IMR-90 (cell line): ENCODE measurements around the gene TEAD1. TPM values are rescaled to one million over a fixed set of nuclear protein-coding genes. Genes with fewer than 3 reads are reported as not detected.

Experiments
- ATAC-seq: fragments of 200-7000 bp; cut with Tn5 transposase; 2 replicates; pipeline ENCODE4 v1.9.1; 2020; ENCODE audit warnings: low read depth, mild to moderate bottlenecking, moderate library complexity
- BruUV-seq: library from RNA; stranded (reverse); fragments of 400-500 nt; replicated peaks from 2 replicates; lab custom pipeline; 2021; lab: Mats Ljungman, UMichigan
- CTCF ChIA-PET: fragments of 300-600 bp; formaldehyde crosslinking; extraction: SDS; loops from one replicate; lab custom pipeline; 2021; ENCODE audit warnings: antibody characterized with exemption; lab: Yijun Ruan, JAX
- POLR2A ChIA-PET: fragments of 300-600 bp; sonication (Branson Sonifier 250); formaldehyde crosslinking; loops from one replicate; lab custom pipeline; 2022; ENCODE audit warnings: antibody characterized with exemption; ENCODE audit not compliant: unreplicated experiment; lab: Charles Lee
- DNase-seq: peaks from one replicate; pipeline ENCODE4 v3.0.0; 2013
- H2AFZ ChIP-seq: replicated peaks from 2 replicates; pipeline ENCODE3; 2013; ENCODE audit warnings: low read length, mild to moderate bottlenecking; ENCODE audit not compliant: poor library complexity
- H2AK5ac ChIP-seq: 2 replicates; pipeline ENCODE4 v1.6.1; 2013; ENCODE audit warnings: low read depth, low read length, inconsistent platforms
- H2AK9ac ChIP-seq: replicated peaks from 2 replicates; pipeline ENCODE3; 2013; ENCODE audit warnings: mild to moderate bottlenecking, low read depth, low read length, moderate library complexity; ENCODE audit not compliant: poor library complexity
- H2BK120ac ChIP-seq: 2 replicates; pipeline ENCODE4 v1.6.1; 2013; ENCODE audit warnings: low read depth, low read length, inconsistent platforms
- H2BK15ac ChIP-seq: 3 replicates; pipeline ENCODE4 v1.6.1; 2013; ENCODE audit warnings: low read depth, low read length, inconsistent platforms
- H2BK20ac ChIP-seq: 2 replicates; pipeline ENCODE4 v1.6.1; 2013; ENCODE audit warnings: low read depth, mild to moderate bottlenecking, inconsistent platforms, low read length, moderate library complexity
- H2BK5ac ChIP-seq: 2 replicates; pipeline ENCODE4 v1.6.1; 2013; ENCODE audit warnings: mild to moderate bottlenecking, low read depth, low read length, inconsistent platforms; ENCODE audit not compliant: poor library complexity, severe bottlenecking
- H3K14ac ChIP-seq: replicated peaks from 2 replicates; pipeline ENCODE4 v1.6.1; 2013; ENCODE audit warnings: low read depth, low read length, inconsistent platforms
- H3K18ac ChIP-seq: 2 replicates; pipeline ENCODE4 v1.6.1; 2013; ENCODE audit warnings: low read depth, low read length, control low read depth
- H3K23ac ChIP-seq: 2 replicates; pipeline ENCODE4 v1.6.1; 2013; ENCODE audit warnings: low read depth, low read length, inconsistent platforms
- H3K27ac ChIP-seq: 2 replicates; pipeline ENCODE4 v1.5.1; 2013; ENCODE audit warnings: mild to moderate bottlenecking, control low read depth, low read length; ENCODE audit not compliant: insufficient read depth
- H3K27me3 ChIP-seq: 2 replicates; pipeline ENCODE4 v1.6.1; 2013; ENCODE audit warnings: low read length; ENCODE audit not compliant: control insufficient read depth, insufficient read depth
- H3K36me3 ChIP-seq: 2 replicates; pipeline ENCODE4 v1.6.1; 2013; ENCODE audit warnings: low read length, mixed read lengths; ENCODE audit not compliant: control insufficient read depth, insufficient read depth
- H3K4ac ChIP-seq: 2 replicates; pipeline ENCODE4 v1.6.1; 2013; ENCODE audit warnings: low read depth, low read length, inconsistent platforms
- H3K4me1 ChIP-seq: 2 replicates; pipeline ENCODE4 v1.6.1; 2013; ENCODE audit warnings: low read length, mixed read lengths; ENCODE audit not compliant: control insufficient read depth, insufficient read depth
- H3K4me2 ChIP-seq: 2 replicates; pipeline ENCODE4 v1.6.1; 2013; ENCODE audit warnings: low read depth, mild to moderate bottlenecking, control low read depth, low read length, moderate library complexity
- H3K4me3 ChIP-seq: 2 replicates; pipeline ENCODE4 v1.5.1; 2013; ENCODE audit warnings: low read depth, mild to moderate bottlenecking, control low read depth, low read length, moderate library complexity; ENCODE audit not compliant: insufficient read depth
- H3K56ac ChIP-seq: 2 replicates; pipeline ENCODE4 v1.6.1; 2013; ENCODE audit warnings: low read length, inconsistent platforms; ENCODE audit not compliant: insufficient read depth; ENCODE audit errors: extremely low read depth
- H3K79me1 ChIP-seq, 2 experiments: 2 replicates each; pipeline ENCODE4 v1.6.1; 2013; ENCODE audit warnings: low read length in 2 of 2, inconsistent platforms in 1 of 2, low read depth in 1 of 2
- H3K9ac ChIP-seq: 2 replicates; pipeline ENCODE4 v1.6.1; 2013; ENCODE audit warnings: low read depth, low read length, control low read depth
- H3K9me1 ChIP-seq: 2 replicates; pipeline ENCODE4 v1.6.1; 2013; ENCODE audit warnings: low read length, inconsistent platforms; ENCODE audit not compliant: insufficient read depth
- H3K9me3 ChIP-seq: 2 replicates; pipeline ENCODE4 v1.6.1; 2013; ENCODE audit warnings: low read length; ENCODE audit not compliant: control insufficient read depth, insufficient read depth
- H4K20me1 ChIP-seq: 2 replicates; pipeline ENCODE4 v1.6.1; 2013; ENCODE audit warnings: low read length, inconsistent platforms; ENCODE audit not compliant: insufficient read depth
- H4K5ac ChIP-seq: 2 replicates; pipeline ENCODE4 v1.6.1; 2013; ENCODE audit warnings: mild to moderate bottlenecking, low read depth, low read length, control low read depth
- H4K8ac ChIP-seq, 2 experiments: 2 replicates each; pipeline ENCODE4 v1.6.1; 2013; ENCODE audit warnings: low read depth in 2 of 2, low read length in 2 of 2, control low read depth in 1 of 2, inconsistent platforms in 1 of 2
- H4K91ac ChIP-seq: 2 replicates; pipeline ENCODE4 v1.6.1; 2013; ENCODE audit warnings: low read depth, low read length, inconsistent platforms; ENCODE audit not compliant: insufficient read depth
- BHLHE40 ChIP-seq: fragments of 150-350 bp; IDR thresholded peaks from 2 replicates; pipeline ENCODE4 v1.6.1; 2016; ENCODE audit warnings: mild to moderate bottlenecking, low read depth, low read length
- CEBPB ChIP-seq: IDR thresholded peaks from 2 replicates; pipeline ENCODE4 v1.6.1; 2012; ENCODE audit warnings: low read depth, low read length, improper control_type of control experiment
- CHD1 ChIP-seq: IDR thresholded peaks from 2 replicates; pipeline ENCODE4 v1.6.1; 2012; ENCODE audit warnings: low read depth, low read length, improper control_type of control experiment
- CTCF ChIP-seq: conservative IDR thresholded peaks from 2 replicates; pipeline ENCODE4 v1.5.1; 2012; ENCODE audit warnings: mild to moderate bottlenecking, low read depth, low read length, improper control_type of control experiment
- ELK1 ChIP-seq: fragments of 150-350 bp; IDR thresholded peaks from 2 replicates; pipeline ENCODE4 v1.6.1; 2016; ENCODE audit warnings: low read depth, mild to moderate bottlenecking, low read length, moderate library complexity, borderline replicate concordance
- FOS ChIP-seq: fragments of 150-350 bp; IDR thresholded peaks from 2 replicates; pipeline ENCODE4 v1.6.1; 2016; ENCODE audit warnings: low read depth, low read length
- MAFK ChIP-seq: IDR thresholded peaks from 2 replicates; pipeline ENCODE4 v1.6.1; 2012; ENCODE audit warnings: low read depth, low read length, improper control_type of control experiment
- MAZ ChIP-seq: IDR thresholded peaks from 2 replicates; pipeline ENCODE4 v1.6.1; 2012; ENCODE audit warnings: low read depth, mild to moderate bottlenecking, low read length, improper control_type of control experiment, moderate library complexity, borderline replicate concordance
- MXI1 ChIP-seq: IDR thresholded peaks from 2 replicates; pipeline ENCODE4 v1.6.1; 2012; ENCODE audit warnings: low read depth, mild to moderate bottlenecking, low read length, moderate library complexity, borderline replicate concordance
- NFE2L2 ChIP-seq: fragments of 150-350 bp; IDR thresholded peaks from 2 replicates; pipeline ENCODE4 v1.6.1; 2016; ENCODE audit warnings: low read depth, mild to moderate bottlenecking, low read length
- POLR2A ChIP-seq: IDR thresholded peaks from 2 replicates; pipeline ENCODE4 v1.6.1; 2012; ENCODE audit warnings: mild to moderate bottlenecking, low read depth, low read length
- RAD21 ChIP-seq: IDR thresholded peaks from 2 replicates; pipeline ENCODE4 v1.6.1; 2012; ENCODE audit warnings: low read length, improper control_type of control experiment
- RCOR1 ChIP-seq: IDR thresholded peaks from 2 replicates; pipeline ENCODE4 v1.6.1; 2012; ENCODE audit warnings: mild to moderate bottlenecking, low read length, improper control_type of control experiment; ENCODE audit not compliant: insufficient replicate concordance
- RFX5 ChIP-seq: IDR thresholded peaks from 2 replicates; pipeline ENCODE4 v1.8.0; 2012; ENCODE audit warnings: low read depth, mild to moderate bottlenecking, low read length, moderate library complexity
- SMC3 ChIP-seq: fragments of 150-350 bp; IDR thresholded peaks from 2 replicates; pipeline ENCODE4 v1.6.1; 2016; ENCODE audit warnings: low read depth, mild to moderate bottlenecking, antibody characterized with exemption, low read length, moderate library complexity
- WGBS, 2 experiments: methylation state at CpG; one replicate each; pipeline versions ENCODE4 v1.1.5 to v1.1.7; 2013; ENCODE audit warnings: missing lambda C conversion rate in 2 of 2; ENCODE audit not compliant: insufficient read length in 1 of 2; ENCODE audit errors: extremely low coverage in 2 of 2; 5-methylcytosine and 5-hydroxymethylcytosine counted together
- dilution Hi-C: fragments of 300-500 bp; cut with HindIII; formaldehyde crosslinking; loops from one replicate; pipeline ENCODE4 v1.14.3; 2018; ENCODE audit warnings: low sequenced_read_pairs; ENCODE audit not compliant: unreplicated experiment
- in situ Hi-C: fragments of 300-500 bp; cut with MboI; formaldehyde crosslinking; loops from 3 replicates; pipeline ENCODE4 v1.14.3; 2019; ENCODE audit warnings: low sequenced_read_pairs, inconsistent platforms, mixed read lengths
- intact Hi-C: fragments of 100-400 bp; cut with micrococcal nuclease; formaldehyde crosslinking; loops from 2 replicates; pipeline ENCODE4 v1.10.0; 2022
- polyA plus RNA-seq, 3 experiments: library from polyadenylated mRNA; depleted of rRNA; stranded (reverse); fragments of >200 nt; gene quantifications; 2 replicates each; pipeline ENCODE4 v1.2.3, GENCODE V29; 2012; ENCODE audit warnings: low replicate concordance in 1 of 3
- total RNA-seq: library from RNA; depleted of rRNA; stranded (reverse); fragments of >200 nt; gene quantifications from 2 replicates; pipeline ENCODE4 v1.2.3, GENCODE V29; 2012
- TF ChIP-seq, protein P1 (sequence below): fragments of 150-350 bp; IDR thresholded peaks from 2 replicates; pipeline ENCODE4 v1.6.1; 2017; ENCODE audit warnings: mild to moderate bottlenecking, antibody characterized with exemption, low read length, low read depth

TEAD1 gene
- total and polyA plus RNA-seq, 2 of the 4 experiments (the other 2 are of a cell fraction), result 51.8 to 69.2 TPM

DNA sequence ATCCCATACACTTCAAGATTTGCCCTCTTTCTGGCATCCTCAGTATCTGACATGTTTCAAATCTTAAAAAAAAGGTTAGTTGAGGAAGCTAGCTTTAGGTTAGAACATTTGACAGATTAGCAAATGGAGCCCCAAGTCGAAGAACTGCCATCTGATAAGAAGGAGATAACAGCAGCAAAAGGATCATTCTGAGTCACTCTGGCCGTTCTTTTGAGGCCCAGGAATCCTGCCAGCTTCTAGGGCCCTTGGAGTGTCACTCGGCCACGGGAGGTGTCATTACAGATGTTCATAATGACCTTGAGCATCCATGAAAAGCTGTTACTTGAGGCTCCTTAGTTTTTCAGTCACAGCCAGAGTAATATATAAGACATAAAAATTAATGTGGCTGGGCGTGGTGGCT lies 202.8 kb downstream of the TEAD1 start:
- Histone ChIP-seq H3K27ac (no peak overlapping the region), H4K5ac (no peak overlapping the region), H2AK5ac (no peak overlapping the region), H3K23ac (no peak overlapping the region), H3K9me1 (peaks cover 30% of the 10 kb centered on the region), H3K14ac (no peak overlapping the region), H3K4me3 (no peak overlapping the region), H4K91ac (no peak overlapping the region), H3K18ac (no peak overlapping the region), H3K9ac (no peak overlapping the region), H3K4ac (no peak overlapping the region), H3K4me1 (peaks cover 6% of the 10 kb centered on the region), H2AK9ac (no peak overlapping the region), H3K36me3 (peaks cover 42% of the 10 kb centered on the region), H2BK20ac (no peak overlapping the region), H3K56ac (no peak overlapping the region), H3K79me1 (peaks cover 72 to 91% of the 10 kb centered on the region in 2 experiments), H4K8ac (no peak overlapping the region), H2BK5ac (no peak overlapping the region), H3K27me3 (no peaks in the 10 kb centered on the region), H4K20me1 (peaks cover 34% of the 10 kb centered on the region), H2AFZ (no peak overlapping the region), H2BK15ac (no peak overlapping the region), H2BK120ac (no peak overlapping the region), H3K4me2 (no peak overlapping the region), H3K9me3 (no peaks in the 10 kb centered on the region)
- ChIA-PET POLR2A (no interaction called here), CTCF (no interaction called here)
- no TSS peak for BruUV-seq
- dilution Hi-C loops (loop anchor here (25.0 kb wide), 1 partner anchor 190 kb away; no protein-coding TSS in a partner anchor), intact Hi-C loops (no loop called here), in situ Hi-C loops (no loop called here)
- TF ChIP-seq RFX5, result no peak
- no peak for TF ChIP-seq POLR2A
- TF ChIP-seq FOS, result no peak
- TF ChIP-seq BHLHE40, result no peak
- TF ChIP-seq RCOR1, result no peak
- no peak for TF ChIP-seq CEBPB
- no peak for TF ChIP-seq MAFK
- TF ChIP-seq, protein P1, sequence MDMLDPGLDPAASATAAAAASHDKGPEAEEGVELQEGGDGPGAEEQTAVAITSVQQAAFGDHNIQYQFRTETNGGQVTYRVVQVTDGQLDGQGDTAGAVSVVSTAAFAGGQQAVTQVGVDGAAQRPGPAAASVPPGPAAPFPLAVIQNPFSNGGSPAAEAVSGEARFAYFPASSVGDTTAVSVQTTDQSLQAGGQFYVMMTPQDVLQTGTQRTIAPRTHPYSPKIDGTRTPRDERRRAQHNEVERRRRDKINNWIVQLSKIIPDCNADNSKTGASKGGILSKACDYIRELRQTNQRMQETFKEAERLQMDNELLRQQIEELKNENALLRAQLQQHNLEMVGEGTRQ, result no peak
- TF ChIP-seq ELK1, result no peak
- no peak for TF ChIP-seq CTCF
- TF ChIP-seq RAD21, result no peak
- no peak for TF ChIP-seq NFE2L2
- no peak for TF ChIP-seq MAZ
- no peak for TF ChIP-seq CHD1
- no peak for TF ChIP-seq MXI1
- no peak for TF ChIP-seq SMC3
- 60% methylated on average over 2 of the region's 5 CpGs; no CpG with 5 or more reads in 1 of the 2 experiments for WGBS, 2 experiments
- ATAC-seq (no peak), DNase-seq (no peak)
